Stimulated activated CD8-positive, alpha-beta memory T cell treated with anti-CD3 and anti-CD28 coated beads, Interleukin-4, amount 100 ng/mL, for 4 hours (primary cell): ENCODE results near the gene BPTF.
"Not testable (repeated sequence)": the region's sequence is repeated elsewhere in the genome, so short reads cannot be mapped to it uniquely, and the experiment has no call there.

Source experiments
- DNase-seq, 2 donors: peaks; one replicate each; pipeline ENCODE4 v3.0.0-alpha.2; 2020; ENCODE audit warnings: low read depth in 2 of 2, low spot score in 1 of 2

Gene BPTF

GRCh38 chr17:67999291-67999911 is 174.1 kb downstream of the BPTF start:
- DNase-seq = no peak

- DNase-seq = no peak
These were observed 178.9 kb downstream of the BPTF start for GRCh38 chr17:68004201-68004600.

GRCh38 chr17:68006797-68007196 is 181.5 kb downstream of the BPTF start:
- DNase-seq = no peak

GRCh38 chr17:68011199-68011665 is 185.9 kb downstream of the BPTF start:
- DNase-seq = peak in 1 of 2 donors; percentile 19

GRCh38 chr17:68013385-68013784 is 188.1 kb downstream of the BPTF start:
- DNase-seq = no peak

- DNase-seq = no peak
These were observed 189.9 kb downstream of the BPTF start for GRCh38 chr17:68015081-68015723.

- no peak for DNase-seq
These were observed 191.5 kb downstream of the BPTF start for GRCh38 chr17:68016838-68017237.

GRCh38 chr17:68018493-68018892 is 193.2 kb downstream of the BPTF start:
- not testable (repeated sequence) for DNase-seq

GRCh38 chr17:68019336-68019674 is 194.0 kb downstream of the BPTF start:
- DNase-seq = no peak

GRCh38 chr17:68019675-68020408 is 194.5 kb downstream of the BPTF start:
- peak; percentile 94 to 99 for DNase-seq

GRCh38 chr17:68020409-68020756 is 195.1 kb downstream of the BPTF start:
- no peak for DNase-seq

GRCh38 chr17:68020791-68021190 is 195.5 kb downstream of the BPTF start:
- not testable (repeated sequence) for DNase-seq

GRCh38 chr17:68021963-68022362 is 196.7 kb downstream of the BPTF start:
- no peak for DNase-seq

- DNase-seq = not testable (repeated sequence)
These were observed 197.2 kb downstream of the BPTF start for GRCh38 chr17:68022547-68022946.

GRCh38 chr17:68029512-68030215 is 204.4 kb downstream of the BPTF start:
- DNase-seq = no peak
